Stimulated activated CD8-positive, alpha-beta memory T cell treated with anti-CD3 and anti-CD28 coated beads, Interleukin-12 subunit alpha, Interleukin-12 subunit beta, amount 100 ng/mL, for 4 hours (primary cell): ENCODE data around the gene ASPSCR1.
"Not testable (repeated sequence)": the region's sequence is repeated elsewhere in the genome, so short reads cannot be mapped to it uniquely, and the experiment has no call there.

Source experiments
- DNase-seq: peaks from one replicate; pipeline ENCODE4 v3.0.0-alpha.2; 2020; ENCODE audit warnings: low read depth

Gene ASPSCR1

GRCh38 chr17:81941484-81942166 is 35.8 kb upstream of the ASPSCR1 start:
- DNase-seq, result no peak

GRCh38 chr17:81942167-81942553 is 35.3 kb upstream of the ASPSCR1 start:
- DNase-seq, result no peak

GRCh38 chr17:81944858-81945257 is 32.6 kb upstream of the ASPSCR1 start:
- DNase-seq, result no peak

GRCh38 chr17:81947189-81947588 is 30.2 kb upstream of the ASPSCR1 start, which contains the start of gene MYADML2:
TSS of gene MYADML2 (minus strand) at chr17:81947233. CDS start at chr17:81941741, 5,492 bp downstream.
- no peak for DNase-seq

GRCh38 chr17:81948635-81949378 is 28.6 kb upstream of the ASPSCR1 start:
- no peak for DNase-seq

- DNase-seq, result no peak
Measured at GRCh38 chr17:81950501-81950900, 26.9 kb upstream of the ASPSCR1 start.

- no peak for DNase-seq
Measured at GRCh38 chr17:81951785-81952684, 25.4 kb upstream of the ASPSCR1 start.

- no peak for DNase-seq
Measured at GRCh38 chr17:81952792-81953228, 24.6 kb upstream of the ASPSCR1 start.

GRCh38 chr17:81953443-81953842 is 24.0 kb upstream of the ASPSCR1 start:
- DNase-seq, result not testable (repeated sequence)

- DNase-seq, result no peak
Measured at GRCh38 chr17:81954131-81955057, 23.0 kb upstream of the ASPSCR1 start.

- DNase-seq, result no peak
Measured at GRCh38 chr17:81955058-81955681, 22.3 kb upstream of the ASPSCR1 start.

- no peak for DNase-seq
Measured at GRCh38 chr17:81955756-81956544, 21.5 kb upstream of the ASPSCR1 start.

- no peak for DNase-seq
Measured at GRCh38 chr17:81956607-81957589, 20.5 kb upstream of the ASPSCR1 start.

GRCh38 chr17:81957691-81958432 is 19.6 kb upstream of the ASPSCR1 start:
- DNase-seq, result no peak

GRCh38 chr17:81958633-81959342 is 18.6 kb upstream of the ASPSCR1 start:
- no peak for DNase-seq

- DNase-seq, result peak; percentile 74
Measured at GRCh38 chr17:81959362-81960129, 17.9 kb upstream of the ASPSCR1 start.
